PFSK-1 (cell line): ENCODE measurements around the gene MTUS2.

Experiments
- POLR2AphosphoS5 ChIP-seq: IDR thresholded peaks from 2 replicates; pipeline ENCODE4 v1.6.1; 2012; ENCODE audit warnings: low read depth, mild to moderate bottlenecking, control low read depth, low read length, moderate library complexity
- REST ChIP-seq, 2 experiments: IDR thresholded peaks; 2 replicates each; pipeline versions ENCODE4 v1.6.1 to v1.8.0; 2011 to 2012; ENCODE audit warnings: low read depth in 2 of 2, low read length in 2 of 2, control low read depth in 1 of 2, inconsistent platforms in 1 of 2, mild to moderate bottlenecking in 1 of 2, moderate library complexity in 1 of 2; ENCODE audit not compliant: insufficient read depth in 1 of 2
- SIN3A ChIP-seq: IDR thresholded peaks from 2 replicates; pipeline ENCODE4 v1.6.1; 2012; ENCODE audit warnings: mild to moderate bottlenecking, low read length, moderate library complexity, borderline replicate concordance; ENCODE audit not compliant: insufficient read depth

DNA sequence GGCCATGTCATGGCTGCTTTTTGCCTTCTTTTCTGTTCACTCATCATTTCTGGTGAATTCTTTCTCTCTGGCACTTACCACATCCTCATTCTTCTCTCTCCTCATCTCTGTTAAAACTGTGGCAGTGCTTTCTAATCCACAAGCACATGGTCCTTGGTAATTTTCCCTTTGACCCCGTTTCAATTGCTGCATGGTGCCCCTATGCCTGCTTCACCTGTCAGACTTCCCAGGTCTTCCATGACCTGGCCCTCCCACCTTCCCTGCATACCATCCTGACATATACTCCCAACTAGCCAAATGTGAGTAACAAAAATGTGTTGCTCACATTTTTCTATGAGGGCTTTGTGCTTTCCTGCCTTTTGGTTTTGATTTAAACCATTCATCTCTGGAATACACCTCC is 286.5 kb downstream of the MTUS2 start:
- TF ChIP-seq REST (IDR thresholded peaks at IDR 0.05; ENCODE audit: insufficient read depth in 1 of 2, low read depth in 2 of 2, low read length in 2 of 2) (no peak), POLR2AphosphoS5 (no peak), SIN3A (no peak)
